NCI-H1092 treated with DMSO at 0.1 percent for 48 hours (cell line): ENCODE results near the gene CEP89.
"Not testable (repeated sequence)": the region's sequence is repeated elsewhere in the genome, so short reads cannot be mapped to it uniquely, and the experiment has no call there.

Source experiments
- DNase-seq: peaks from one replicate; lab custom pipeline; 2025; lab: John Stamatoyannopoulos, UW

CEP89 gene

DNA sequence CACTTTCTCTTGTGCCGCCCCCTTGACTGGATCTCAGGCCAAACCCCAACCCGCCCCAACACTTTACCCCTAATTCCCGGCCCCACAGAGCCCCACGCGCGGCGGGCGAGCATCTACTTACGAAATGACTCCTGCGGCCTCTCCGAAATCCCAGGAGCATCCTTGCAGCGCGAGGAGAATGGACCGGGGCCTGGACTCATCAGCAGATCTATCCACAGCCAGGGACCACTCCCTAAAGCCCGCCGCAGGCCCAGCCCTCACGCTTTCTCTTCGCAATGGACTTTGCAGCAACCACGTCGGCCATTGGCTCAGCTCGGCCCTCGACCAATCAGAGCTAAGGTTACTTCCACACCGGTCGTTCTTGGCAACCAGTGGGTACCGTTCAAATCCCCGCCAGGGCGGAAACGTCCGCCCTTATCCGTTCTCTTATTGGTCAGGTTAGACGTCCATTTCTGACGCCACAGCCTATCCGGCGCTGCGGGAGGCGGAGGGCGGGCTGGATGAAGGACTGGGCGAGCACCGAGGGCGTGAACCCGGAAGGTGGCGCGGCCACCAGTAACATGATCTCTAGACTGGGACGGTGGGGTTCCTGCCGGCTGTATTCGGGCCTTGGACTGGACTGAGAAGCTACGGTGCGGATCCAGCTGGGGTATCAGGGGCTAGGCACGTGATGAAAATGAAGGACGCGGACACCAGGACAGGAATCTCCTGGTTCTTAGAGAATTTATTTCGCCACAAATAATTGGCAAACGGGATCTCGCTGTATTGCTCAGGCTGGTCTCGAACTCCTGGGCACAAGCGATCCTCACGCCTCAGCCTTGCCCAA is at the start of gene CEP89, which contains the start of gene FAAP24:
CEP89 (minus strand) TSS at position 244 of the 826 bp plus-strand sequence; CDS start at position 160, 84 bp downstream.
FAAP24 (plus strand) TSS at position 528 of the 826 bp plus-strand sequence. CDS start 955 bp downstream, outside the sequence.
- DNase-seq = peak; percentile 97

- DNase-seq = not testable (repeated sequence)
Measured at GRCh38 chr19:33010891-33011290, 39.1 kb upstream of the CEP89 start.

DNA sequence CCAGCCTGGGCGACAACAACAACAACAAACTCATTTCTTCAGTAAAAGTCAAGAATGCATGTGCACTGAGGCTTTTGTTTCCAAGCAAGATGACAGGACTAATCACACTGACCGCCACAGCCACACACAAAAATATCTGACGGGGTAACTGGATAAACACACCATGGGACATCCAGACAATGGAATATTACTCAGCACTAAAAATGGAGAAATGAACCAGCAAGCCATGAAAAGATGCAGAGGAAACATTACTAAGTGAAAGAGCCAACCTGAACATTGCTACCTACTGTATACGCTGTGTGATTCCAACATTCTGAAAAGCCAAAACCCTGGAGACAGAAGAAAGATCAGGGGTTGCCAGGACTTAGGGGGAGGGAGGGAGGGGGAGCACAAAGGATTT is 37.0 kb upstream of the CEP89 start:
- DNase-seq = no peak

- no peak for DNase-seq
Measured at GRCh38 chr19:33005440-33005839, 33.7 kb upstream of the CEP89 start.

- not testable (repeated sequence) for DNase-seq
Measured at GRCh38 chr19:33003424-33004024, 31.8 kb upstream of the CEP89 start.

- DNase-seq = peak; percentile 46
Measured at GRCh38 chr19:33002126-33002865, 30.5 kb upstream of the CEP89 start.

DNA sequence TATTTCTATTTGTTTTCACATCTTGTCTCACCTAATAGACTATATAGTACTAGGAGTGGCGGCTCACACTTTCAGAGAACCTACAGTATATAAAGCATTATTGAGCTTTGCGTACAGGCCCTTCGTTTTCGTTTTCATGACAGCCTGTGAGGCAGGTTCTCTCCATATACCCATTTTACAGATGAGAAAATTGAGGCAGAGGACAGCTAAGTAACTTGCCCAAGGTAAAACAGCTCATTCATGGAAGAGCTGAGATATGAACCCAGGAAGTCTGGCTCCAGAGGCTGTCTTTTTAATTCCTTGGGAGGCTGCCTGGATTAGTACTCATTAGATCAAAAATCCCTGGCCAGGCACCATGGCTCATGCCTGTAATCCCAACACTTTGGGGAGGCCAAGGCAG is 29.2 kb upstream of the CEP89 start:
- no peak for DNase-seq

DNA sequence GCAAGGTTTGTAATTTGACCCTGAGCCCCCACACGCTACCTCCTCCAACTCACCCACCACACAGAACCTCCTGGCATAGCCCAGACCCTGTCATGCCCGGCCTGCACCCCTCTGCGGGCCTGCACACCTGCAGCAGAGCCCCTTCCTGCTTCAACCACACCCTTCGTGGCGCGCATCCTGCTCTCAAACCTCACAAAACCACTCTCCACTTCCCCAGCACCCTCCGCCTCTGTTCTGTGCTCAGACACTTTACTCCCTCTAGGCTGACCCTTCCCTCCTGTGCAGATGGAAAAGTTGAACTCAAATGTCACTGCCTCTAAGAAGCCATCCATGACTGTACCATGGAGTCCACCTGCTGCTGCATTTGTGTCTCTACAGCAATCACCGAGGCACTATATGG is 28.8 kb upstream of the CEP89 start:
- no peak for DNase-seq

DNA sequence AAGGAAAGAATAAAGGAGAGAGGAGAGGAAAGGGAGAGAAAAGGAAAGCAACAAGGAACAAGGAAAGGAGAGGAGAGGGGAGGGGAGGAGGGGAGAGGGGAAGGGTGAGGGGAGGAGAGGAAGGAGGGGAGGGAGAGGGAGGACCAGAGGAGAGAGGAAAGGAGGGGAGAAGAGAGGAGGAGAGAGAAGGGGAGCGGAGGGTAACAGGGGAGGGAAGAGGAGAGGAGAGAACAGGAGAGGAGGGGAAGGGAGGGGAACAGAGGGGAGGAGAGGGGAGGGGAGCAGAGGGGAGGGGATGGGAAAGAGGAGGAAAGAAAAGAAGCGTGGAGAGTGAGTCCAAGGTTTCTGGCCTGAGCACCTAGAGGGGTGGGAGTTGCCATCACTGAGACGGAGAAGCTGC is 27.0 kb upstream of the CEP89 start:
- DNase-seq = no peak

DNA sequence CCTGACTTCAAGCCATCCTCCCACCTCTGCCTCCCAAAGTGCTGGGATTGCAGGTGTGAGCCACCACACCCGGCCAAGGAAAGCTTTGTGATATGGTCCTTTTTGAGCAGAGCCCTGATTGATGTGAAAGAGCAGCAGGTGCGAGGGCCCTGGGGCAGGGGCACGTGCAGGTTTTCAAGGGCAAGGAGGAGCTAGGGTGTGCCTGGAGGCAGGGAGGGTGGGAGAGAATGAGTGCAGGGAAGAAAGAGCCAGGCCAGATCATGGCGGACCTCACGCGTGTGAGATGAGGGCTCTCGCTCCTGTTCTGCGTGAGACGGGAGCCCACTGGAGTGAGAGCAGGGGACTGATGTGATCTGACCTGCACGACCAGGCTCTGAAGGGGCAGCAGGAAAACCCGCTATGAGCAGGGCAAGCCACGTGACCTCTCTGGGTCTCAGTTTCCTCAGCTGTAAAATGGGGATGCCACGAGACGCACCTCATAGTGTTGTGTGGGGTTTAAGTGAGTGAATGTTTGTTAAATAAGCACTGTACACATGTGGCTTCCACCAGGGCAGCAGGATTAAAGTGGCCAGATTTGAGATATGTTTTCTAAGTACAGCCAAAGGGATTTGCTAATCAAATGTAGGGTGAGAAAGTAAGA is 26.1 kb upstream of the CEP89 start:
- no peak for DNase-seq

- DNase-seq = not testable (repeated sequence)
Measured at GRCh38 chr19:32997061-32997464, 25.3 kb upstream of the CEP89 start.

DNA sequence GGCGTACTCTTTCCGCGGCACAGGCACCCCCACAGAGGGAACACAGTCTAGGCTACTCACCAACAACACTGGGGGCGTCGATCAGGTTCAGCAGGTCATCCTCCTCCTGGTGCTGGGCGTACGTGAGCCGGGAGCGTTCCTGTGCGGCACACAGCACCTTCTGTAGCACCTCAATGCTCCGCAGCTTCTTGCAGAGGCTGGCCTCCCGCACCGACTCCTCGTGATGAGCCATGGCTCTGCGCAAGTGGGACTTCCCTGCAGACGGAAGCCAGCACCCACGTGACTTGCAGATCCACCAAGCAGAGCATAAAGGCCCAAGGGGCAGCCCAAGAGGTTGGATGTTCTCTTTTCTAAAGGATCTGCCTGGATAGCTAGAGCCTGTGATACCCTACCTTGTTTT is 24.2 kb upstream of the CEP89 start:
- not testable (repeated sequence) for DNase-seq

DNA sequence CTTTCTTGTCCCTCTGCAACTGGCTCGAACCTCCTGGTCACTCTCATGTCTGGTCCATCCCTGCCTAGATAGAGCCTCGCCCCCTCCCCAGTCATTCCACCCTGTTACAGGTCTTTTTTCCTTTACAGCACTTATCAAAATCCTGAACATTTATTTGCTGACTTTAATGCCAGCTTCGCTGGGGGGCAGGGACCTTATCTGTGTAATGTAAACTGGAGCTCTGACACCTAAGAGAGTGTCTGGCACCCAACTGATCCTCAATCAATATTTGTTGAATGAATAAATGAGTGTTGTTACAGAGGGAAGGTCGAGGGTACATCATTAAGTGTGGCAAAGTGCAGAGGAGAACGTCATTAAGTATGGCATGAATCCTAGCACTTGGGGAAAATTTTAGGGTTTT is 17.0 kb upstream of the CEP89 start:
- no peak for DNase-seq

- not testable (repeated sequence) for DNase-seq
Measured at GRCh38 chr19:32988254-32988653, 16.5 kb upstream of the CEP89 start.

- DNase-seq = not testable (repeated sequence)
Measured at GRCh38 chr19:32982488-32982887, 10.7 kb upstream of the CEP89 start.

DNA sequence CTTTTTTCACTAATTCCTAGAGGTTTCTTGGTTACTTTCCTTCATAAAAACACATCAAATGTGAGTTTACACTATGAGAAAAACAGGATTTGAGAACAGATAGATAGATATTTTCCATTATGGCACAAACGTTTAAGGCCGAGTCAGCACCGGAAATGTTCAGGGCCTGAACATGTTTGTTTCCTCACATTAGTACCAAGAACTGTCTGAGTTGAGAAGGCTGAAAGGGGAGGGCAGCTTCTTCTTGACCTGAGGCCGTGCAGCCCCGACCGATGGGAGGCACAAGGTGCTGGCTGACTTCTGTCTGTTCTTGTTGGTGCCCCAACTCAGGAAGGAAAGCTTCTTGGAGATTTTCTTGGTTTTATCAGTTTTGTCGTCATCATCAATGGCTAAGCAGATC is 8.0 kb upstream of the CEP89 start:
- DNase-seq = not testable (repeated sequence)

DNA sequence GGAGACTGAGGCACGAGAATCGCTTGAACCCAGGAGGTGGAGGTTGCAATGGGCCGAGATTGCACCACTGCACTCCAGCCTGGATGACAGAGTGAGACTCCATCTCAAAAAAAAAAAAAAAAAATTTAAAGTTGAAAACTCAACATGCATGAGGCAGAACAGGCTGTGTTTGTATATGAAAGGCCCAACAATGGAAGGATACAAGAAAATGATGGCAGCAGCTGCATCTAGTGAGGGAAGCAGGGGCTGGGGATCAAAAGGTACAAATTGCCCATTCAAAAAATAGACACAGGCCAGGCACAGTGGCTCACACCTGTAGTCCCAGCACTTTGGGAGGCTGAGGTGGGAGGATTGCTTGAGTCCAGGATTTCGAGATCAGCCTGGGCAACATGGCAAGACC is 6.1 kb upstream of the CEP89 start:
- DNase-seq = not testable (repeated sequence)

- DNase-seq = no peak
Measured at GRCh38 chr19:32977280-32977679, 5.5 kb upstream of the CEP89 start.

- peak; percentile 37 for DNase-seq
Measured at GRCh38 chr19:32976223-32976805, 4.6 kb upstream of the CEP89 start.

DNA sequence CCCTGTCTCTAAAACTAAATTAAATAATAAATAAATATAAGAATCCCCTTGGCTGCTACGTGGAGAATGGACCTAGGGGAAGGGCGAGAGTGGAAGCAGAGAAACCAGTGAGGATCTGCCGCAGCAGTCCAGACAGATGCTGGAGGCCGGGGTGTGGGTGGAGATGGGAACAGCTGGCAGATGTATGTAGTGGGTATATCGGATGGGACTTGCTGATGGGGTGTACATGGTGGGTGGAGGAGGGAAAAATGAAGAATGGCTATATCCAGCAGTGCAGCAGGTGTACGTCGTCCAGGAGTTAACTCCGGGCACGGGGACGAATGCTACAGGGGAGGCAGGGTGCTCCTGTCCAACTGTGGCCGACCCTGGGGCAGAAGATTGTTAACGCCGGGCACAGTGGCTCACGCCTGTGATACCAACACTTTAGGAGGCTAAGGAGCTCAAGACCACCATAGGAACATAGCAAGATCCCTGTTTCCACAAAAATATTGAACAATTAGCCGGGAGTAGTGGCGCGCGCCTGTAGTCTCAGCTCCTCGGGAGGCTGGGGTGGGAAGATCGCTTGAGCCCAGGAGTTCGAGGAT is 654 bp downstream of the CEP89 start:
- no peak for DNase-seq

DNA sequence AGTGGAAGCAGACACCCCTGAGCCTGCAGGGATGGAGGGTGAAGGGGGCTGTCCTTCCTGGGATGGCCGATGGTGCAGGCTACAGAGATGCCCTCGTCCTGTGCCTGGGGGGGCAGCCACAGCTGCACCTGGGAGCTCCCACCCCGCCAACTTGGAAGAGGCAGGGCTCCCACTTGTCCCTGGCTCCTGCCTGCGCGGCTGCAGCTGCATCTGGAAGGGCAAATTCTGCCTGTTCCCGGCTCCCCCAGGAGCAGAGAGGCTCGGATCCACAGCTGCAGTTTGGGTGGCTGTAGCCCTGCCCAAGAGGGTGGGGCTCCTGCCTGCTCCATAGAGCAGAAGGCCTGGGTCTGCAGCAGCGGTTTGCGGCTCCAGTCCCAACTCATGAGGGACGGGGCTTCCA is 2.2 kb downstream of the CEP89 start:
- DNase-seq = no peak
